SU-DHL-6 (cell line): Measurements from ENCODE around the gene INAFM2.
A peak's percentile ranks its signal among the peaks of the same experiment; 100 is the strongest.

Experiments
- H2AFZ ChIP-seq: fragments of 200-600 bp; sonication (generic); 2 replicates; pipeline ENCODE4 v1.6.1; 2014; ENCODE audit warnings: low read depth, mild to moderate bottlenecking, moderate library complexity, mixed read lengths, antibody characterized with exemption, low read length; ENCODE audit not compliant: severe bottlenecking
- H3F3A ChIP-seq: fragments of 200-600 bp; shearing (Covaris generic); 2 replicates; pipeline ENCODE4 v1.6.0; 2016; ENCODE audit warnings: antibody characterized with exemption, mild to moderate bottlenecking; ENCODE audit not compliant: insufficient read depth
- H3K27ac ChIP-seq: fragments of 200-600 bp; sonication (generic); 2 replicates; pipeline ENCODE4 v1.5.1; 2016; ENCODE audit warnings: low read depth, mild to moderate bottlenecking, low read length, moderate library complexity, mixed read lengths
- H3K27me3 ChIP-seq: fragments of 200-600 bp; sonication (generic), shearing (Covaris generic); 2 replicates; pipeline ENCODE4 v1.6.0; 2014; ENCODE audit warnings: mild to moderate bottlenecking, low read length
- H3K36me3 ChIP-seq: fragments of 200-600 bp; sonication (generic); 2 replicates; pipeline ENCODE4 v1.6.1; 2014; ENCODE audit warnings: mild to moderate bottlenecking, low read length, mixed read lengths
- H3K4me2 ChIP-seq: fragments of 300-600, 200-600 bp; shearing (Covaris generic), sonication (generic); 2 replicates; pipeline ENCODE4 v1.6.0; 2014; ENCODE audit warnings: low read length, low read depth, mild to moderate bottlenecking; ENCODE audit not compliant: poor library complexity, severe bottlenecking
- H3K4me3 ChIP-seq: fragments of 200-600 bp; sonication (generic); 2 replicates; pipeline ENCODE4 v1.5.1; 2014; ENCODE audit warnings: antibody characterized with exemption, low read length, mild to moderate bottlenecking, mixed read lengths; ENCODE audit not compliant: insufficient read depth, poor library complexity, severe bottlenecking
- H3K79me2 ChIP-seq: fragments of 200-600 bp; sonication (generic); 2 replicates; pipeline ENCODE4 v1.6.1; 2014; ENCODE audit warnings: mild to moderate bottlenecking, low read length, moderate library complexity; ENCODE audit not compliant: insufficient read depth
- H3K9ac ChIP-seq: fragments of 200-600 bp; sonication (generic); 2 replicates; pipeline ENCODE4 v1.7.0; 2014; ENCODE audit warnings: mild to moderate bottlenecking, low read length
- H3K9me2 ChIP-seq: fragments of 200-600 bp; sonication (generic); replicated peaks from 2 replicates; pipeline ENCODE4 v1.6.1; 2014; ENCODE audit warnings: low read length; ENCODE audit not compliant: insufficient read depth
- H3K9me3 ChIP-seq: fragments of 200-600 bp; sonication (generic); 2 replicates; pipeline ENCODE4 v1.6.1; 2014; ENCODE audit warnings: low read length, mixed read lengths; ENCODE audit not compliant: insufficient read depth
- H4K20me1 ChIP-seq: fragments of 200-600 bp; sonication (generic); 2 replicates; pipeline ENCODE4 v1.6.1; 2014; ENCODE audit warnings: low read depth, mild to moderate bottlenecking, antibody characterized with exemption, low read length, moderate library complexity, mixed read lengths
- CTCF ChIP-seq: fragments of 200-600 bp; sonication (generic); IDR thresholded peaks from one replicate; pipeline ENCODE4 v1.5.1; 2017; ENCODE audit warnings: antibody characterized with exemption, mild to moderate bottlenecking, low read length, moderate library complexity; ENCODE audit not compliant: insufficient read depth, poor library complexity, severe bottlenecking
- EZH2phosphoT487 ChIP-seq: fragments of 200-600 bp; sonication (generic), shearing (Covaris generic); conservative IDR thresholded peaks from 2 replicates; pipeline ENCODE4 v1.6.1; 2018; ENCODE audit warnings: mild to moderate bottlenecking, antibody characterized with exemption, low read length, moderate library complexity, mixed read lengths

Gene INAFM2

GRCh38 chr15:40337597-40337996, 14.1 kb downstream of the INAFM2 start:
- H2AFZ ChIP-seq = no peak overlapping the region
- no peaks in the 10 kb centered on the region for H3K9me2 ChIP-seq
- no peak overlapping the region for H3K27ac ChIP-seq
- no peaks in the 10 kb centered on the region for H3K27me3 ChIP-seq
- H3K9ac ChIP-seq = no peak overlapping the region
- H3K79me2 ChIP-seq = no peaks in the 10 kb centered on the region
- no peak overlapping the region for H3K4me3 ChIP-seq
- H3K36me3 ChIP-seq = no peaks in the 10 kb centered on the region
- H4K20me1 ChIP-seq = no peaks in the 10 kb centered on the region
- H3K4me2 ChIP-seq = peak overlapping the region; percentile 20
- H3K9me3 ChIP-seq = no peaks in the 10 kb centered on the region
- no peak for TF ChIP-seq EZH2phosphoT487
- TF ChIP-seq CTCF = no peak
- no peaks in the 10 kb centered on the region for H3F3A ChIP-seq

GRCh38 chr15:40338041-40338657, 14.7 kb downstream of the INAFM2 start:
- TF ChIP-seq EZH2phosphoT487 (no peak), CTCF (peak; percentile 90)
- H3K36me3 ChIP-seq = no peaks in the 10 kb centered on the region
- no peak overlapping the region for H2AFZ ChIP-seq
- H3K9ac ChIP-seq = no peak overlapping the region
- no peaks in the 10 kb centered on the region for H3F3A ChIP-seq
- peak overlapping the region; percentile 20 for H3K4me2 ChIP-seq
- no peak overlapping the region for H3K27ac ChIP-seq
- H3K79me2 ChIP-seq = no peaks in the 10 kb centered on the region
- H3K9me2 ChIP-seq = no peaks in the 10 kb centered on the region
- no peaks in the 10 kb centered on the region for H3K27me3 ChIP-seq
- no peaks in the 10 kb centered on the region for H3K9me3 ChIP-seq
- H4K20me1 ChIP-seq = no peaks in the 10 kb centered on the region
- no peak overlapping the region for H3K4me3 ChIP-seq

- H4K20me1 ChIP-seq = no peaks in the 10 kb centered on the region
- no peak overlapping the region for H3K27ac ChIP-seq
- TF ChIP-seq EZH2phosphoT487 (no peak), CTCF (no peak)
- no peaks in the 10 kb centered on the region for H3K9me2 ChIP-seq
- H2AFZ ChIP-seq = no peak overlapping the region
- no peak overlapping the region for H3K9ac ChIP-seq
- no peaks in the 10 kb centered on the region for H3K9me3 ChIP-seq
- no peak overlapping the region for H3K4me3 ChIP-seq
- no peaks in the 10 kb centered on the region for H3K36me3 ChIP-seq
- H3K79me2 ChIP-seq = no peaks in the 10 kb centered on the region
- H3K4me2 ChIP-seq = no peak overlapping the region
- H3F3A ChIP-seq = no peaks in the 10 kb centered on the region
- H3K27me3 ChIP-seq = no peaks in the 10 kb centered on the region
These were observed 15.6 kb downstream of the INAFM2 start for GRCh38 chr15:40338921-40339620.
